ACC112 (cell line): Measurements from ENCODE around the gene TMEM81.

Source experiments
- H2AFZ ChIP-seq: fragments of 200-600 bp; sonication (generic); one replicate; pipeline ENCODE4 v1.6.0; 2017; ENCODE audit warnings: antibody characterized with exemption, low read length; ENCODE audit not compliant: unreplicated experiment
- H3K27ac ChIP-seq: fragments of 200-600 bp; sonication (generic); 2 replicates; pipeline ENCODE4 v1.5.1; 2014; ENCODE audit warnings: low read depth, mild to moderate bottlenecking, antibody characterized with exemption, low read length, moderate library complexity
- H3K27me3 ChIP-seq: fragments of 200-600 bp; sonication (generic); 2 replicates; pipeline ENCODE4 v1.6.1; 2014; ENCODE audit warnings: mild to moderate bottlenecking, antibody characterized with exemption, low read length, moderate library complexity, mixed read lengths; ENCODE audit not compliant: insufficient read depth
- H3K36me3 ChIP-seq: fragments of 200-600 bp; sonication (generic); 2 replicates; pipeline ENCODE4 v1.6.1; 2016; ENCODE audit warnings: mild to moderate bottlenecking, antibody characterized with exemption, low read length, moderate library complexity, mixed read lengths; ENCODE audit not compliant: insufficient read depth
- H3K4me1 ChIP-seq: fragments of 200-600 bp; sonication (generic); one replicate; pipeline ENCODE4 v1.6.1; 2016; ENCODE audit warnings: low read length, mixed read lengths; ENCODE audit not compliant: insufficient read depth, unreplicated experiment, control insufficient read depth
- H3K4me3 ChIP-seq: fragments of 200-600 bp; sonication (generic); 2 replicates; pipeline ENCODE4 v1.5.1; 2014; ENCODE audit warnings: mild to moderate bottlenecking, low read depth, low read length
- H3K79me2 ChIP-seq: fragments of 200-600 bp; sonication (generic); one replicate; pipeline ENCODE4 v1.6.0; 2016; ENCODE audit warnings: low read length; ENCODE audit not compliant: control insufficient read depth, unreplicated experiment, insufficient read depth

The TMEM81 gene

DNA sequence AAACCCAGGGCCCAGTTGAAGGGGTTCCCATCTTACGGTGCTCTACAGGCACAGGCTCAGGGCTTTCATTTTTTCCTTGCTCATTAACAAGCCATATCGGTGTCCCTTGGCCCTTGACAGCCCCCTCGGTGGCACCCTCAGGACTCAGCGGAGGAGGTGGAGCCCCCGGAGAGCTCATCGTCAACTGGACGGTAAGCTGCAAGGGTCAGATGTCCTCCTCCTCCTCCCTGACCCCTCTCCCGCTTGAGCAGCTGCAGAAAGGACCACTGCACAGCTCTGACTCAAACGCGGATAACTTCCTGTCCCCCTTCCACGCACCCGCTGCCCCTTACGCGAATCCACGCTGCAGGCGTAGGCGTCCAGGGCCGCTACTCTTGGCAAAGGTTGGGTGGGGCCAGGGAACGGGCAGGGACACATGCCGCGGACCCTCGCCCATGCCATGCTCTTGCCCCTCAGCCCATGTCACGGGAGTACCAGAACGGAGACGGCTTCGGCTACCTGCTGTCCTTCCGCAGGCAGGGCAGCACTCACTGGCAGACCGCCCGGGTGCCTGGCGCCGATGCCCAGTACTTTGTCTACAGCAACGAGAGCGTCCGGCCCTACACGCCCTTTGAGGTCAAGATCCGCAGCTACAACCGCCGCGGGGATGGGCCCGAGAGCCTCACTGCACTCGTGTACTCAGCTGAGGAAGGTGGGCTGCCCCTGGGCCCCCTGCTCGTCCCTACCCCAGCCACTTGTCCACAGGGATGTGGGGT is 14.7 kb downstream of the TMEM81 start:
- no peak overlapping the region for H3K27ac ChIP-seq
- no peaks in the 10 kb centered on the region for H3K36me3 ChIP-seq
- no peak overlapping the region for H3K4me3 ChIP-seq
- no peaks in the 10 kb centered on the region for H3K27me3 ChIP-seq
- H2AFZ ChIP-seq, result no peak overlapping the region
- H3K79me2 ChIP-seq, result no peaks in the 10 kb centered on the region
- H3K4me1 ChIP-seq, result peaks cover 4% of the 10 kb centered on the region

DNA sequence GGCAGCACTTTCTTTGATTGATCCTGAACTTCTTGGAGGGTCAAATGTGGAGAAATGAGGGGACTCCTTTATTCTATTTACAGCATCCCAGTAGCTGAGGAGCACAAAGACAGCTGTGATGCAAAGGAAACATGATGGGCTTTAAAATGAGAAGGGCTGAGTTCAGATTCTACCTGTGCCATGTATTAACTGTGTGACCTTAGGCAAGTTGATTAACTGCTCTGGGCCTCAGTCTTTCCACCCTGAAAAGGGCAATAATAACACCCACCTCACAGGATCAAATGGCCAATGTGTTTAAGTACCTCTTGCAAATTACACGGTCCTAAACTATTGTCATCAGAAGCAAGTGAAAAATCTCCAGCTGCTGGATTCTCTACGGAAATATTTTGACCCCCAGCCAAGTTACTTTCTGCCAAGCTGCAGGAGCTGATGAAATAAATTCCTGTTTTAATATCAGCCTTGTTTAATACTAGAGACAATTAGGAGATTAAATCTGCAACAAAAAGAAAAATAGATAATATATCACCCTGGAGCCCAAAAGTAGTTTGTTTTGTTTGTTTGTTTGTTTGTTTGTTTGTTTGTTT is 15.7 kb downstream of the TMEM81 start:
- Histone ChIP-seq H3K79me2 (no peaks in the 10 kb centered on the region), H3K36me3 (no peaks in the 10 kb centered on the region), H3K4me3 (no peak overlapping the region), H3K27ac (no peak overlapping the region), H2AFZ (no peak overlapping the region), H3K27me3 (no peaks in the 10 kb centered on the region), H3K4me1 (peaks cover 4% of the 10 kb centered on the region)

DNA sequence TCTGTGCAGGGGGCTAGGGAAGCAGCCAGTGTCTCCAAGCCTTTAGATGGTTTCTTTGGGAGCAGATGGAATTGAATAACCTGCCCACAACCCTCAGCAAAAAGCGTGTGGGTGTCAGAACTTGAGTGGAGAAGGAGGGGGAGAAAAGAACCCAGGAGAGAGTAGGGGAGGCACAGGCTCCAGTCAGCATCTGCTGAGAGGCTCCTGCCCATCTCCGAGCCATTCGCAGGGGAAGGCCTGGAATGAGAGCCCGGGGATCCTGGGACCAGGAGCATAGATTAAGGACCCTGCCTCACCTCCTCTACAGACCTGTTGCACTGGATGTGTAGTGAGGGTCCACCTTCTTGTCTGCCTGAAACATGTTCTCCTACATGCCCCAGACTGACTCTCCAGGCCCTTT is 16.3 kb downstream of the TMEM81 start:
- H3K27ac ChIP-seq, result no peak overlapping the region
- no peaks in the 10 kb centered on the region for H3K79me2 ChIP-seq
- H3K4me1 ChIP-seq, result no peaks in the 10 kb centered on the region
- no peaks in the 10 kb centered on the region for H3K36me3 ChIP-seq
- H3K27me3 ChIP-seq, result no peaks in the 10 kb centered on the region
- H2AFZ ChIP-seq, result no peak overlapping the region
- no peak overlapping the region for H3K4me3 ChIP-seq

DNA sequence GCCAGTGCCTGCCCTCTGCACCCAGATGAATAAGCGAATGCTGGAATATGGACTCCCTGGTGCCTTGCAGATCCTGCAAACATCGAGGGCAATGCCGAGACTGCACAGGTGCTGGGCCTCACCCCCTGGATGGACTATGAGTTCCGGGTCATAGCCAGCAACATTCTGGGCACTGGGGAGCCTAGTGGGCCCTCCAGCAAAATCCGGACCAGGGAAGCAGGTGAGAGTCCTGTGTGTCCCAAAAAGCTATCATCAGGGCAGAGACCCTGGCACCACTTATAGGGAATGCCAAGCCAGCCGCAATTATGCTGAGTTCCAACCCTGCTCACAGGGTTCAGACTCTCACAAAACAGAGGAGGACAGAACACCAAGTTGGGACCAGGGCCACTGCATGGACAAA is 17.2 kb downstream of the TMEM81 start:
- Histone ChIP-seq H3K36me3 (no peaks in the 10 kb centered on the region), H2AFZ (no peak overlapping the region), H3K27me3 (no peaks in the 10 kb centered on the region), H3K4me1 (no peaks in the 10 kb centered on the region), H3K27ac (no peak overlapping the region), H3K79me2 (no peaks in the 10 kb centered on the region), H3K4me3 (no peak overlapping the region)

DNA sequence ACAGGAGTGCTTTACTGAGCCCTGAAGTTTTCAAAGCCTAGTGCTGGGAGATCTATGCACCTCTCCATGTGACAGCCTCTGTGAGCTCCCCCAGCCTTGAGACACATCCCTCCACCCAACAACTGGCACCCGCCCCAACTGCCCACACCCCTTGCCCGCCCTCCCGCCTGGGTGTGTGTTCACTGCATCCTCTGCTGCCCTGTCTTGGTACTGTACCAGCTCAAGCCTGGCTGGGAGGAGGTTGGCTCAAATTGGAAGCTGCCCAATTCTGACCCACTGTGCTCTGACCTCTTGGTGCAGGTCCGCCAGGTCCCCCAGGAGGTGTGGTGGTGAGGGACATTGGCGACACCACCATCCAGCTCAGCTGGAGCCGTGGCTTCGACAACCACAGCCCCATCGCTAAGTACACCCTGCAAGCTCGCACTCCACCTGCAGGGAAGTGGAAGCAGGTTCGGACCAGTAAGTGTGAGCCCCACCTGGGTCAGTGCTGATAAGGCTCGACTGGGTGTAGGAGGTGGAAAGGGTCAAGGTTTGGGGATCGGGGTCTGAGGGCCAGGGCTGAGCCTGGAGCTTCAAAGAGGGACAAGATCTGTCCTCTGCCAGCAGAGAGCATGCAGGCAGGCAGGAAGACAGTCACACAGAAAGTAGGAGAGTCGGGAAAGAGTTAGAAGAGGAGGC is 18.0 kb downstream of the TMEM81 start:
- Histone ChIP-seq H3K27ac (no peak overlapping the region), H3K27me3 (no peaks in the 10 kb centered on the region), H3K4me3 (no peak overlapping the region), H3K79me2 (no peaks in the 10 kb centered on the region), H3K4me1 (no peaks in the 10 kb centered on the region), H3K36me3 (no peaks in the 10 kb centered on the region), H2AFZ (no peak overlapping the region)

DNA sequence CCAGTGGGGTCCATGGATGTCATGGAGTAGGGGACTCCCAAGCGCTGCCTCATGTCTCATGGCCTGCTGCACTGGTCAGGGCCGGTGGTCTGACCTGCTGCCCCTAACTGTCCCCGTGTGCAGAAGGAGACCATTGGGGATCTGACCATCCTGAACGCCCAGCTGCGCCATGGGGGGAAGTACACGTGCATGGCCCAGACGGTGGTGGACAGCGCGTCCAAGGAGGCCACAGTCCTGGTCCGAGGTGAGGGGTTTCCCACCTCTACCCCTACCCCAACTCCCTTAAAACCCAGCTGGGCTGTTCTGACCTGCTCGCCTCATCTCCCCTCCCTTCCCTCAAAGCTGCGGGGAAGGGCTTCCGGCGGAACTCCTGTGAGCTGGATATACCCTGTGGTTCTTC is 18.6 kb downstream of the TMEM81 start:
- H3K36me3 ChIP-seq, result no peaks in the 10 kb centered on the region
- no peak overlapping the region for H2AFZ ChIP-seq
- no peaks in the 10 kb centered on the region for H3K27me3 ChIP-seq
- no peak overlapping the region for H3K27ac ChIP-seq
- no peak overlapping the region for H3K4me3 ChIP-seq
- no peaks in the 10 kb centered on the region for H3K79me2 ChIP-seq
- no peaks in the 10 kb centered on the region for H3K4me1 ChIP-seq

DNA sequence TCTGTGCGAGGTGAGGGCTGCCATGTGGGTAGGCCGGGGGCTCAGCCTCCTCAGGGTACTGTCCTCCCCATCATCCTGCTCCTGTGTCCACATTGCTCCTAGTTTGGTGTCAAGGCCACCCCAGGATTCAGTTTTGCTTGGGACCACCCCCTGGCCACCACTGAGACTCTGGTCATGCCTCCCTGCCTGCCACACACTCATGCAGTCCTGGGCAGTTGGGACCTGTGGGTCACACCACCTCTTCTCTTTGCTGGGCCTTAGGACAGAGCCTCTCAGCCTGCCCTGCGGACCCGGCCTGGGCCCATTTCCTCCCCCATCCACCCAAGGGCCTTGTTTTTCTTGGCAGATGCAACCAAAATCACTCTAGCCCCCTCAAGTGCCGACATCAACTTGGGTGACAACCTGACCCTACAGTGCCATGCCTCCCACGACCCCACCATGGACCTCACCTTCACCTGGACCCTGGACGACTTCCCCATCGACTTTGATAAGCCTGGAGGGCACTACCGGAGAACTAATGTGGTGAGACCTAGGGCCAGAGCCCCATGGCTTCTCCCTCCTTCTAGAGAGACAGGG is 19.4 kb downstream of the TMEM81 start:
- Histone ChIP-seq H3K27me3 (no peaks in the 10 kb centered on the region), H3K4me1 (no peaks in the 10 kb centered on the region), H3K27ac (no peak overlapping the region)

DNA sequence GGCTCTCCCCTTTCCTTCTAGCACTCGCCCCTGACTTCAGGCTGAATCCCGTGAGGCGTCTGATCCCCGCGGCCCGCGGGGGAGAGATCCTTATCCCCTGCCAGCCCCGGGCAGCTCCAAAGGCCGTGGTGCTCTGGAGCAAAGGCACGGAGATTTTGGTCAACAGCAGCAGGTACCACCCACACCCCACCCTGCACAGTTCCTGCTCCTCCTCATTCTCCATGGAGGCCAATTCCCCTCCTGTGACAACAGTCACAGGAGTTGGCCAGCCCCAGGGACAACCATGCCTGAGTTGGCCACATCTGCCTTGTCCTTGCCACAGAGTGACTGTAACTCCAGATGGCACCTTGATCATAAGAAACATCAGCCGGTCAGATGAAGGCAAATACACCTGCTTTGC is 20.0 kb downstream of the TMEM81 start:
- H3K27ac ChIP-seq, result no peak overlapping the region
- H3K4me1 ChIP-seq, result no peaks in the 10 kb centered on the region
- no peak overlapping the region for H3K4me3 ChIP-seq
- H3K27me3 ChIP-seq, result no peaks in the 10 kb centered on the region
- H3K79me2 ChIP-seq, result no peaks in the 10 kb centered on the region
- H2AFZ ChIP-seq, result no peak overlapping the region
- H3K36me3 ChIP-seq, result no peaks in the 10 kb centered on the region

More for the DNA sequence above, 19.4 kb downstream of the TMEM81 start:
- H3K36me3 ChIP-seq, result no peaks in the 10 kb centered on the region
- no peak overlapping the region for H3K4me3 ChIP-seq
- no peaks in the 10 kb centered on the region for H3K79me2 ChIP-seq
- H2AFZ ChIP-seq, result no peak overlapping the region

DNA sequence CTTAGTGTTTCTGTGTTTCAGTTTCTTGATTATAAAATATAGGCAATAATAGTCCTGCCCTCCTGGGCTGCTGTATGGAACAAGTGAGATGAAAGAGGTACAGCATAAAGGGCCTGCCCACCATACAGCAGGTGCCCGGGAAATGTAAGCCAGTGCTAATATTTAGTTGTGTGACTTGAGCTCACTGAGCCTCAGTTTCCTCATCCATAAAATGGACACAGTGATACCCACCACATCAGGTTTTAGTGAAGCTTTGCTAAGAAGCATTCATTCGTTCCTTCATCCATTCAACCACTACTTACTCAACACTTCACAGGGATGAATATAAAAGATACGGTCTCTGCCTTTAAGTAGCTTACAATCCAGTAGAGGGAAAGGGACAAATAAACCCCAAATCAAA is 21.4 kb downstream of the TMEM81 start:
- Histone ChIP-seq H3K36me3 (no peaks in the 10 kb centered on the region), H3K4me1 (no peaks in the 10 kb centered on the region), H3K79me2 (no peaks in the 10 kb centered on the region), H2AFZ (no peak overlapping the region), H3K4me3 (no peak overlapping the region), H3K27me3 (no peaks in the 10 kb centered on the region), H3K27ac (no peak overlapping the region)

DNA sequence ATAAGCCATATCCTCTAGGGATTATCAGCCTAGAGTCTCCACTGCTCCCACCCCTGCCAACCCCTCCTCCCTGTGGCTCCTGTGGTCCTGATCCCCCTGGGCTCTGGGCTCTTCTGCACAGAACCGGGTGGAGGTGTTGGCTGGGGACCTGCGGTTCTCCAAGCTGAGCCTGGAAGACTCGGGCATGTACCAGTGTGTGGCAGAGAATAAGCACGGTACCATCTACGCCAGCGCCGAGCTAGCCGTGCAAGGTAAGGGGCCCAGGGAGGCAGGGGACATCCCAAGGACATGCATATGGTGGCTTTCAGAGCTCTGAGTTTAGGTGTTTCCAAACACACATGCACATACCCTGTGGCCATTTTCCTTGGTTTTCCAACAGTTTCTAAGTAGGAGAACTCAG is 21.9 kb downstream of the TMEM81 start:
- Histone ChIP-seq H3K27me3 (no peaks in the 10 kb centered on the region), H3K4me3 (no peak overlapping the region), H3K79me2 (no peaks in the 10 kb centered on the region), H3K27ac (no peak overlapping the region), H2AFZ (no peak overlapping the region), H3K4me1 (no peaks in the 10 kb centered on the region), H3K36me3 (no peaks in the 10 kb centered on the region)
